SK-N-SH treated with all-trans-retinoic acid at 6 μM for 48 hours (cell line): ENCODE results near the gene ARSH.

Source experiments
- ATAC-seq: fragments of 200-7000 bp; cut with Tn5 transposase; 3 replicates; pipeline ENCODE4 v1.9.1; 2020; ENCODE audit warnings: mild to moderate bottlenecking, moderate library complexity
- ARNTL ChIP-seq: fragments of 450-650 bp; formaldehyde crosslinking; IDR thresholded peaks from 2 replicates; pipeline ENCODE4 v1.5.0; 2020; ENCODE audit warnings: low read depth, mild to moderate bottlenecking, moderate library complexity, borderline replicate concordance
- BACH2 ChIP-seq: fragments of 250-450 bp; sonication (Bioruptor Pico); IDR thresholded peaks from 2 replicates; pipeline ENCODE4 v1.9.0; 2021; ENCODE audit warnings: mild to moderate bottlenecking, borderline replicate concordance
- CREB5 ChIP-seq: fragments of 250-450 bp; sonication (Bioruptor Pico); IDR thresholded peaks from 2 replicates; pipeline ENCODE4 v1.5.1; 2020; ENCODE audit warnings: low read depth, mild to moderate bottlenecking, moderate library complexity
- CSDC2 ChIP-seq: fragments of 250-450 bp; sonication (Bioruptor Pico); IDR thresholded peaks from 2 replicates; pipeline ENCODE4 v1.5.0; 2020; ENCODE audit warnings: mild to moderate bottlenecking, moderate library complexity
- CSRNP3 ChIP-seq: fragments of 250-450 bp; sonication (Bioruptor Pico); IDR thresholded peaks from 2 replicates; pipeline ENCODE4 v1.5.1; 2021; ENCODE audit warnings: mild to moderate bottlenecking, moderate library complexity
- ESRRG ChIP-seq: fragments of 250-450 bp; sonication (Bioruptor Pico); IDR thresholded peaks from 2 replicates; pipeline ENCODE4 v1.6.1; 2021; ENCODE audit warnings: mild to moderate bottlenecking
- GLIS3 ChIP-seq: fragments of 250-450 bp; sonication (Bioruptor Pico); IDR thresholded peaks from 2 replicates; pipeline ENCODE4 v1.5.0; 2020; ENCODE audit warnings: mild to moderate bottlenecking, moderate library complexity
- ISL1 ChIP-seq: fragments of 250-450 bp; sonication (Bioruptor Pico); IDR thresholded peaks from 2 replicates; pipeline ENCODE4 v2.1.2; 2022; ENCODE audit warnings: mild to moderate bottlenecking, moderate library complexity
- OSR1 ChIP-seq: fragments of 250-450 bp; sonication (Bioruptor Pico); IDR thresholded peaks from 2 replicates; pipeline ENCODE4 v1.8.0; 2022; ENCODE audit warnings: moderate library complexity, mild to moderate bottlenecking, inconsistent platforms
- PATZ1 ChIP-seq: fragments of 250-450 bp; sonication (Bioruptor Pico); IDR thresholded peaks from 2 replicates; pipeline ENCODE4 v1.8.0; 2020; ENCODE audit warnings: mild to moderate bottlenecking, moderate library complexity, borderline replicate concordance
- POU6F1 ChIP-seq: fragments of 250-450 bp; sonication (Bioruptor Pico); IDR thresholded peaks from 2 replicates; pipeline ENCODE4 v1.8.0; 2021; ENCODE audit warnings: low read depth, mild to moderate bottlenecking, moderate library complexity, borderline replicate concordance
- PPARA ChIP-seq: fragments of 250-450 bp; sonication (Bioruptor Pico); IDR thresholded peaks from 2 replicates; pipeline ENCODE4 v1.5.0; 2020; ENCODE audit warnings: mild to moderate bottlenecking, borderline replicate concordance
- RARB ChIP-seq: fragments of 250-450 bp; sonication (Bioruptor Pico); IDR thresholded peaks from 2 replicates; pipeline ENCODE4 v1.8.0; 2021; ENCODE audit warnings: mild to moderate bottlenecking, moderate library complexity
- SNAI2 ChIP-seq: fragments of 250-450 bp; sonication (Bioruptor Pico); IDR thresholded peaks from 2 replicates; pipeline ENCODE4 v1.5.0; 2020; ENCODE audit warnings: mild to moderate bottlenecking, moderate library complexity
- TCF4 ChIP-seq: fragments of 250-450 bp; sonication (Bioruptor Pico); IDR thresholded peaks from 2 replicates; pipeline ENCODE4 v1.8.0; 2021; ENCODE audit warnings: mild to moderate bottlenecking, moderate library complexity, borderline replicate concordance
- TOX ChIP-seq: fragments of 250-450 bp; sonication (Bioruptor Pico); IDR thresholded peaks from 2 replicates; pipeline ENCODE4 v1.8.0; 2021; ENCODE audit warnings: mild to moderate bottlenecking, moderate library complexity, borderline replicate concordance
- TSHZ2 ChIP-seq: fragments of 250-450 bp; sonication (Bioruptor Pico); IDR thresholded peaks from 2 replicates; pipeline ENCODE4 v1.5.0; 2020; ENCODE audit warnings: mild to moderate bottlenecking, moderate library complexity
- ZC3H10 ChIP-seq: fragments of 250-450 bp; sonication (Bioruptor Pico); IDR thresholded peaks from 2 replicates; pipeline ENCODE4 v1.5.1; 2021; ENCODE audit warnings: mild to moderate bottlenecking, moderate library complexity
- ZFP3 ChIP-seq: fragments of 250-450 bp; sonication (Bioruptor Pico); IDR thresholded peaks from 2 replicates; pipeline ENCODE4 v1.5.0; 2020; ENCODE audit warnings: mild to moderate bottlenecking, moderate library complexity
- ZFP30 ChIP-seq: fragments of 450-650 bp; formaldehyde crosslinking; IDR thresholded peaks from 2 replicates; pipeline ENCODE4 v1.5.0; 2022; ENCODE audit warnings: mild to moderate bottlenecking, moderate library complexity
- ZNF565 ChIP-seq: fragments of 450-650 bp; formaldehyde crosslinking; conservative IDR thresholded peaks from 2 replicates; pipeline ENCODE4 v1.5.0; 2020; ENCODE audit warnings: low read depth, mild to moderate bottlenecking, moderate library complexity
- ZNF70 ChIP-seq: fragments of 450-650 bp; formaldehyde crosslinking; IDR thresholded peaks from 2 replicates; pipeline ENCODE4 v1.5.0; 2020; ENCODE audit warnings: mild to moderate bottlenecking, moderate library complexity

ARSH gene

GRCh38 chrX:3037218-3037617 lies 30.9 kb downstream of the ARSH start:
- ATAC-seq = no peak
- no peak for TF ChIP-seq RARB (CRISPR knock-in tag)
- TF ChIP-seq SNAI2 (CRISPR knock-in tag) = no peak
- no peak for TF ChIP-seq ZFP30 (CRISPR knock-in tag)
- no peak for TF ChIP-seq BACH2
- TF ChIP-seq OSR1 (CRISPR knock-in tag) = no peak
- no peak for TF ChIP-seq PATZ1 (CRISPR knock-in tag)
- no peak for TF ChIP-seq ZFP3
- TF ChIP-seq ISL1 (CRISPR knock-in tag) = no peak
- no peak for TF ChIP-seq TOX
- no peak for TF ChIP-seq ARNTL
- no peak for TF ChIP-seq ZNF70 (CRISPR knock-in tag)
- TF ChIP-seq ZNF565 = no peak
- TF ChIP-seq GLIS3 (CRISPR knock-in tag) = no peak
- no peak for TF ChIP-seq CSDC2 (CRISPR knock-in tag)
- no peak for TF ChIP-seq TCF4 (CRISPR knock-in tag)
- TF ChIP-seq CSRNP3 (CRISPR knock-in tag) = no peak
- no peak for TF ChIP-seq CREB5 (CRISPR knock-in tag)
- no peak for TF ChIP-seq PPARA (CRISPR knock-in tag)
- TF ChIP-seq, all 23 proteins: peak for 0

- TF ChIP-seq ZNF70 (CRISPR knock-in tag) (no peak), POU6F1 (CRISPR knock-in tag) (no peak), ZC3H10 (CRISPR knock-in tag) (no peak), BACH2 (no peak), PATZ1 (CRISPR knock-in tag) (no peak), ZNF565 (no peak), ZFP30 (CRISPR knock-in tag) (no peak)
- TF ChIP-seq, all 23 proteins: peak for 0
- ATAC-seq = no peak
Measured at GRCh38 chrX:3044196-3044595, 37.9 kb downstream of the ARSH start.

- ATAC-seq = no peak
- TF ChIP-seq ISL1 (CRISPR knock-in tag) (no peak), ESRRG (CRISPR knock-in tag) (no peak), TSHZ2 (CRISPR knock-in tag) (no peak), GLIS3 (CRISPR knock-in tag) (no peak), RARB (CRISPR knock-in tag) (no peak), ZFP30 (CRISPR knock-in tag) (no peak), CSRNP3 (CRISPR knock-in tag) (no peak)
Measured at GRCh38 chrX:3044671-3045070, 38.3 kb downstream of the ARSH start.
